ENCODE results near the gene U2AF2. TPM values are rescaled to one million over a fixed set of nuclear protein-coding genes. Genes with fewer than 3 reads are reported as not detected.

Gene U2AF2
- total and polyA plus RNA-seq, 2 of the 4 experiments (the other 2 are of a cell fraction): 120 to 260 TPM

DNA sequence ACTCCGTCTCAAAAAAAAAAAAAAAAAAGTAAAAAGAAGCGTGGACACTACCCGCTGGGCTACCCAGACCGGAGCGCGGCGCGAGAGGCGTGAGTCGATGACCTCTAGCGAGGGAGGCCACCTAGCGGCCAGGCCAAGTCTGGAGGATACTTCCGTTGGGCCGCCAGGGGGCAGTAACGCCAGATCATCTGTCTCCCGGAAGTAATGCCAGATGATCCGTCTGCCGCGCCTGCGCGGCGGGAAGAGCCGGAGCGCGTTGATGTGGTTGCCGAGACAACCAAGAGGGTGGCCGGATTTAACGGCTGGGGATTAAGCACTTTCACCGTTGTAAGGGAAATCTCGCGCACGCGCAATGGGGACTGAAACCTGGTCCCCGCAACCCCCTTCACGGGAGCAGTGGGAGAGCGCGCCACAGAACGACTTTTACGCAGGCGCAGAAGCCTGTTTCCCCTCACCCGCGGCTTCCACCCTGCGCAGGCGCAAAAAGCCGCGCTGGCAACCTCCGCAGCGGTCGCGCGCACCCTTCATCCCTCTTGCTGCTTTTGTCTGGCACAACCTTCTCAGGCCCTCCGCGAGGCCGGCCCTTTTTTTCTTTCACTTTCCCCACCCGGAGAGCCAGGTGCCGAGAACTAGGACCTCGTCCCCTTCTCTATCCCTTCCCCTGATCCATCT lies 1.0 kb upstream of the U2AF2 start:
- Histone ChIP-seq H3K56ac (ENCODE audit: extremely low read depth, insufficient read depth, low read length) (peak overlapping the region; percentile 97), H3K18ac (ENCODE audit: low read depth, low read length) (peak overlapping the region; percentile 40), H2AK9ac (replicated peaks; ENCODE audit: low read depth, low read length, poor library complexity) (peak overlapping the region; percentile 99), H3K4me2 (ENCODE audit: low read depth, low read length) (peak overlapping the region; percentile 35), H2BK15ac (ENCODE audit: low read depth, low read length) (no peak overlapping the region; the same call in 2 of the 3 replicates), H3K4me1 (ENCODE audit: control insufficient read depth, insufficient read depth, low read length) (peaks cover 14% of the 10 kb centered on the region), H3K9me1 (ENCODE audit: insufficient read depth, low read length) (peaks cover 13% of the 10 kb centered on the region), H3K14ac (replicated peaks; ENCODE audit: low read depth, low read length) (peak overlapping the region; percentile 95), H3K4me3 (ENCODE audit: insufficient read depth, low read depth, low read length) (peak overlapping the region; percentile 71), H3K27me3 (ENCODE audit: control insufficient read depth, insufficient read depth, low read length) (no peaks in the 10 kb centered on the region), H3K79me1 (ENCODE audit: low read depth in 1 of 2, low read length in 2 of 2) (peaks cover under 1 to 14% of the 10 kb centered on the region in 2 experiments; a peak in 2 of 4 replicates), H4K91ac (ENCODE audit: insufficient read depth, low read depth, low read length) (peak overlapping the region; percentile 80), H3K36me3 (ENCODE audit: control insufficient read depth, insufficient read depth, low read length) (peaks cover 8% of the 10 kb centered on the region), H3K9me3 (ENCODE audit: control insufficient read depth, insufficient read depth, low read length) (no peaks in the 10 kb centered on the region), H3K27ac (ENCODE audit: insufficient read depth, low read length) (peak overlapping the region; percentile 89), H4K8ac (ENCODE audit: low read depth in 2 of 2, low read length in 2 of 2) (peak overlapping the region; percentile 93 to 98), H2AFZ (replicated peaks; ENCODE audit: low read length, poor library complexity) (peak overlapping the region; percentile 98), H4K20me1 (ENCODE audit: insufficient read depth, low read length) (peaks cover 43% of the 10 kb centered on the region), H3K4ac (ENCODE audit: low read depth, low read length) (peak overlapping the region; percentile 91), H3K23ac (ENCODE audit: low read depth, low read length) (peak overlapping the region; percentile 68; the same call in 1 of the 2 replicates), H2BK120ac (ENCODE audit: low read depth, low read length) (peak overlapping the region; percentile 62; the same call in 1 of the 2 replicates), H2BK20ac (ENCODE audit: low read depth, low read length) (no peak overlapping the region), H3K9ac (ENCODE audit: low read depth, low read length) (peak overlapping the region; percentile 86), H2BK5ac (ENCODE audit: low read depth, low read length, poor library complexity, severe bottlenecking) (peak overlapping the region; percentile 82), H2AK5ac (ENCODE audit: low read depth, low read length) (peak overlapping the region; percentile 53), H4K5ac (ENCODE audit: low read depth, low read length) (peak overlapping the region; percentile 64)
- 1% methylated on average over 37 of the region's 57 CpGs; no CpG with 5 or more reads in 1 of the 2 experiments for WGBS, 2 experiments (ENCODE audit: extremely low coverage in 2 of 2, insufficient read length in 1 of 2)
- ChIA-PET POLR2A (ENCODE audit: unreplicated experiment) (interaction anchor here (0.6 to 1.1 kb wide), 7 partner anchors 10 to 1785 kb away, joined by 3 to 10 read pairs (median 6); no protein-coding TSS in a partner anchor), CTCF (interaction anchor here (0.6 to 1.1 kb wide), 7 partner anchors 12 to 1518 kb away, joined by 3 to 5 read pairs (median 3); no protein-coding TSS in a partner anchor)
- in situ Hi-C loops (cut with MboI; ENCODE audit: low sequenced_read_pairs) (loop anchor here (25.0 kb wide), 2 partner anchors 1191 to 1516 kb away; partner anchors contain the start of genes CDC42EP5, CNOT3 and LENG9), dilution Hi-C loops (cut with HindIII; ENCODE audit: low sequenced_read_pairs, unreplicated experiment) (no loop called here), intact Hi-C loops (cut with micrococcal nuclease) (loop anchor here (2.0 kb wide), 1 partner anchor 21 kb away; the partner anchor contains the start of gene EPN1)
- ATAC-seq (ENCODE audit: low read depth): peak; percentile 57
- BruUV-seq (replicated peaks): no TSS peak
- peak; percentile 99 for DNase-seq
- TF ChIP-seq NFE2L2 (IDR thresholded peaks at IDR 0.05; ENCODE audit: low read depth, low read length): no peak
- TF ChIP-seq RCOR1 (IDR thresholded peaks at IDR 0.05; ENCODE audit: insufficient replicate concordance, low read length): no peak
- peak; percentile 4; the same call in 1 of the 2 replicates for TF ChIP-seq MAFK (IDR thresholded peaks at IDR 0.05; ENCODE audit: low read depth, low read length)
- TF ChIP-seq, protein P1, sequence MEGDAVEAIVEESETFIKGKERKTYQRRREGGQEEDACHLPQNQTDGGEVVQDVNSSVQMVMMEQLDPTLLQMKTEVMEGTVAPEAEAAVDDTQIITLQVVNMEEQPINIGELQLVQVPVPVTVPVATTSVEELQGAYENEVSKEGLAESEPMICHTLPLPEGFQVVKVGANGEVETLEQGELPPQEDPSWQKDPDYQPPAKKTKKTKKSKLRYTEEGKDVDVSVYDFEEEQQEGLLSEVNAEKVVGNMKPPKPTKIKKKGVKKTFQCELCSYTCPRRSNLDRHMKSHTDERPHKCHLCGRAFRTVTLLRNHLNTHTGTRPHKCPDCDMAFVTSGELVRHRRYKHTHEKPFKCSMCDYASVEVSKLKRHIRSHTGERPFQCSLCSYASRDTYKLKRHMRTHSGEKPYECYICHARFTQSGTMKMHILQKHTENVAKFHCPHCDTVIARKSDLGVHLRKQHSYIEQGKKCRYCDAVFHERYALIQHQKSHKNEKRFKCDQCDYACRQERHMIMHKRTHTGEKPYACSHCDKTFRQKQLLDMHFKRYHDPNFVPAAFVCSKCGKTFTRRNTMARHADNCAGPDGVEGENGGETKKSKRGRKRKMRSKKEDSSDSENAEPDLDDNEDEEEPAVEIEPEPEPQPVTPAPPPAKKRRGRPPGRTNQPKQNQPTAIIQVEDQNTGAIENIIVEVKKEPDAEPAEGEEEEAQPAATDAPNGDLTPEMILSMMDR (conservative IDR thresholded peaks at IDR 0.05; ENCODE audit: low read depth, low read length): peak; percentile 100
- peak; percentile 25; the same call in 1 of the 2 replicates for TF ChIP-seq MAZ (IDR thresholded peaks at IDR 0.05; ENCODE audit: borderline replicate concordance, low read depth, low read length)
- TF ChIP-seq RFX5 (IDR thresholded peaks at IDR 0.05; ENCODE audit: low read depth, low read length): 0 out of 2 replicates have a peak, but pooled peaks have one; percentile 17
- TF ChIP-seq RAD21 (IDR thresholded peaks at IDR 0.05; ENCODE audit: low read length): peak; percentile 73
- peak; percentile 70; the same call in 1 of the 2 replicates for TF ChIP-seq POLR2A (IDR thresholded peaks at IDR 0.05; ENCODE audit: low read depth, low read length)
- TF ChIP-seq SMC3 (IDR thresholded peaks at IDR 0.05; ENCODE audit: low read depth, low read length): peak; percentile 85
- peak; percentile 77; the same call in 1 of the 2 replicates for TF ChIP-seq MXI1 (IDR thresholded peaks at IDR 0.05; ENCODE audit: borderline replicate concordance, low read depth, low read length)
- TF ChIP-seq BHLHE40 (IDR thresholded peaks at IDR 0.05; ENCODE audit: low read depth, low read length): peak; percentile 42; the same call in 1 of the 2 replicates
- TF ChIP-seq, protein P2, sequence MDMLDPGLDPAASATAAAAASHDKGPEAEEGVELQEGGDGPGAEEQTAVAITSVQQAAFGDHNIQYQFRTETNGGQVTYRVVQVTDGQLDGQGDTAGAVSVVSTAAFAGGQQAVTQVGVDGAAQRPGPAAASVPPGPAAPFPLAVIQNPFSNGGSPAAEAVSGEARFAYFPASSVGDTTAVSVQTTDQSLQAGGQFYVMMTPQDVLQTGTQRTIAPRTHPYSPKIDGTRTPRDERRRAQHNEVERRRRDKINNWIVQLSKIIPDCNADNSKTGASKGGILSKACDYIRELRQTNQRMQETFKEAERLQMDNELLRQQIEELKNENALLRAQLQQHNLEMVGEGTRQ (IDR thresholded peaks at IDR 0.05; ENCODE audit: low read depth, low read length): no peak
- no peak for TF ChIP-seq FOS (IDR thresholded peaks at IDR 0.05; ENCODE audit: low read depth, low read length)
- no peak for TF ChIP-seq CHD1 (IDR thresholded peaks at IDR 0.05; ENCODE audit: low read depth, low read length)
